Psoas muscle (tissue), 8 donors: ENCODE data around the gene XRRA1. TPM values are rescaled to one million over a fixed set of nuclear protein-coding genes. Genes with fewer than 3 reads are reported as not detected.

Source experiments
- ATAC-seq, 4 donors: fragments of 200-7000 bp; cut with Tn5 transposase; one replicate each; pipeline ENCODE4 v1.9.1; 2020; ENCODE audit warnings: moderate library complexity in 3 of 4, mild to moderate bottlenecking in 2 of 4
- DNase-seq, 2 donors: peaks; one replicate each; pipeline ENCODE4 v3.0.0-alpha.2; 2020
- H3K27ac ChIP-seq: fragments of 200-600 bp; one replicate; pipeline ENCODE4 v1.8.0; 2022
- H3K27me3 ChIP-seq, 3 donors: fragments of 200-600 bp in 1 of 3; one replicate each; pipeline versions ENCODE4 v1.6.1 to v1.8.0; 2013 to 2022; ENCODE audit warnings: low read length in 2 of 3, mild to moderate bottlenecking in 2 of 3, moderate library complexity in 1 of 3; ENCODE audit not compliant: insufficient read depth in 3 of 3
- H3K36me3 ChIP-seq, 2 donors: fragments of 200-600 bp in 1 of 2; one replicate each; pipeline versions ENCODE4 v1.6.1 to v1.8.0; 2013 to 2022; ENCODE audit warnings: low read depth in 1 of 2, mild to moderate bottlenecking in 1 of 2, moderate library complexity in 1 of 2; ENCODE audit not compliant: insufficient read depth in 1 of 2
- H3K4me1 ChIP-seq: fragments of 200-600 bp; one replicate; pipeline ENCODE4 v1.8.0; 2022
- H3K4me3 ChIP-seq: fragments of 200-600 bp; one replicate; pipeline ENCODE4 v1.8.0; 2022; ENCODE audit warnings: mild to moderate bottlenecking
- H3K9me3 ChIP-seq: fragments of 200-600 bp; one replicate; pipeline ENCODE4 v1.8.0; 2022
- CTCF ChIP-seq: fragments of 200-600 bp; IDR thresholded peaks from one replicate; pipeline ENCODE4 v1.8.0; 2022; ENCODE audit warnings: antibody characterized with exemption
- WGBS, 3 donors: extraction: QIAGEN DNeasy Blood & Tissue Kit; methylation state at CpG; one replicate each; pipeline versions ENCODE4 v1.1.6 to v1.1.7; 2013; 5-methylcytosine and 5-hydroxymethylcytosine counted together
- intact Hi-C, 2 donors: fragments of 100-400 bp; cut with DNase I; formaldehyde crosslinking; loops; one replicate each; pipeline versions ENCODE4 v1.11.0 to v1.14.2; 2022
- polyA plus RNA-seq, 3 donors: library from polyadenylated mRNA; stranded (reverse); fragments of 200-250 nt; gene quantifications; one replicate each; pipeline ENCODE4 v1.2.3, GENCODE V29; 2013
- total RNA-seq, 4 donors: library from RNA; stranded (reverse); fragmentation: NEBNext Ultra II Directional in 2 of 4; extraction: Animal tissue kit (Norgen Biotek cat#: 25700) in 2 of 4; gene quantifications; one replicate each; pipeline versions ENCODE4 v1.2.1 to v1.2.4, GENCODE V29; 2021 to 2023
- donor health status: healthy with polysubstance abuse.
- donor health status: DM: no; HTN: no; CAD: no; lungs with moderate emphysema.
- donor health status: Bipolar disorder and iron deficiency.
- donor health status: healthy.
- donor health status: DM: yes; HTN: yes; CAD: no.
- donor health status: DM: no; HTN: no; CAD: no.
- donor health status: DM: no; HTN: no; CAD: no.
- donor health status: DM: yes; HTN: yes; CAD: no.

XRRA1 gene
- total and polyA plus RNA-seq, 7 donors = 3.1 to 15.1 (median 6.9) TPM

- Histone ChIP-seq H3K9me3 (peaks cover 64% of the 10 kb centered on the region), H3K4me3 (no peak overlapping the region), H3K27me3 (no peaks in the 10 kb centered on the region), H3K27ac (no peak overlapping the region), H3K36me3 (peaks cover 25 to 53% of the 10 kb centered on the region in 2 donors), H3K4me1 (no peaks in the 10 kb centered on the region)
- TF ChIP-seq CTCF = no peak
- WGBS, 3 donors = 75 to 100% (median 95%) methylated on average over 2 of the region's 2 CpGs
- ATAC-seq = no peak
- DNase-seq = no peak
- intact Hi-C loops = no loop called here
Measured at GRCh38 chr11:74871037-74871436, 77.9 kb downstream of the XRRA1 start.

DNA sequence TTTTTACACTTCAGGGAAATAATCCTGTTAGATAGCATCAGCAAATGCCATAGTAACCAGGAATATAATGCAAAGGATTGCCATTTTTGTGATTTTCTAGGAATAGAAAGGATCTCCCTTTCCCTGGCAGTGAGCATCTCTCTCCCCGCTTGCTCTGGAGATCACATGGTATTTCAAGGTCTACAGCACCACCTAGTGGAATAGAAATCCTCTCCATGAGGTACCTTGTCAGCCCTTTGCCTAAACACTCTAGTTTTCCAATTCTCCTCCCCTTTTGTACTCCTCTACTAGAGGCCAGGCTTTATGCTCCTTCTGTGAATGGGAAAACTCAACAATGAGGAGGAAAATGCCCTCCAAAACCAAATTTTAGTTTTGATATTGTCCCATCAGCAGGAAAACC, 78.4 kb downstream of the XRRA1 start:
- DNase-seq = no peak
- WGBS, 3 donors = 96 to 100% (median 98%) methylated on average over 1 of the region's 1 CpG
- no peaks in the 10 kb centered on the region for H3K27me3 ChIP-seq
- H3K4me3 ChIP-seq = no peak overlapping the region
- peaks cover 25 to 47% of the 10 kb centered on the region in 2 donors for H3K36me3 ChIP-seq
- TF ChIP-seq CTCF = no peak
- intact Hi-C loops = no loop called here
- ATAC-seq = peak in 1 of 4 donors; percentile 42
- H3K4me1 ChIP-seq = no peaks in the 10 kb centered on the region
- H3K27ac ChIP-seq = no peak overlapping the region
- H3K9me3 ChIP-seq = peaks cover 70% of the 10 kb centered on the region

GRCh38 chr11:74866557-74866956, 82.3 kb downstream of the XRRA1 start:
- Histone ChIP-seq H3K4me1 (no peaks in the 10 kb centered on the region), H3K9me3 (peaks cover 61% of the 10 kb centered on the region), H3K4me3 (no peak overlapping the region), H3K27me3 (no peaks in the 10 kb centered on the region), H3K36me3 (peaks cover 13 to 54% of the 10 kb centered on the region in 2 donors), H3K27ac (no peak overlapping the region)
- intact Hi-C loops = no loop called here
- no peak for DNase-seq
- no peak for ATAC-seq
- TF ChIP-seq CTCF = no peak

- DNase-seq = no peak
- no peak for ATAC-seq
- peaks cover 32% of the 10 kb centered on the region for H3K9me3 ChIP-seq
- no peak for TF ChIP-seq CTCF
- no peak overlapping the region for H3K27ac ChIP-seq
- H3K4me1 ChIP-seq = no peaks in the 10 kb centered on the region
- no peaks in the 10 kb centered on the region for H3K27me3 ChIP-seq
- intact Hi-C loops = no loop called here
- WGBS, 3 donors = 64 to 72% (median 71%) methylated on average over 2 of the region's 2 CpGs
- peaks cover 22 to 57% of the 10 kb centered on the region in 2 donors for H3K36me3 ChIP-seq
- no peak overlapping the region for H3K4me3 ChIP-seq
Measured at GRCh38 chr11:74863410-74863809, 85.5 kb downstream of the XRRA1 start.

DNA sequence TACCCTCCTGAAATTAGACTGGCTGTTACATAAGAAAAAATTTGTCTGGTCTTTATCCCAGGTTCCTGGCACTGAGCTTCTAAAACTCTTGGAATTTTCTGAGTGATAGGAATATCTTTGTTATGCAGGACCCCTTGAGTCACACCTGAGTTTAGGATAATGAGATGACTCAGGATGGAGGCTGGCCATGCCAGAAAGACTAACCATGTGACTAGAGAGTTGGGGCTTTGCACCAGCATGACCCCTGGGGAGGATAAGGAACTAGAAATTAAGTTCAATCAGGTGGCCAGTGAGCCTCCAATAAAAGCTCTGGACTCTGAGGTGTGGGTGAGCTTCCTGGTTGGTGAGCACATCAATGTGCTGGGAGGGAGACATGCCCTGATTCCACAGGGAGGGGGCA, 88.1 kb downstream of the XRRA1 start:
- no peak for ATAC-seq
- Histone ChIP-seq H3K27ac (no peak overlapping the region), H3K27me3 (no peaks in the 10 kb centered on the region), H3K4me1 (no peaks in the 10 kb centered on the region), H3K4me3 (no peak overlapping the region), H3K9me3 (peaks cover 5% of the 10 kb centered on the region), H3K36me3 (peaks cover 27 to 79% of the 10 kb centered on the region in 2 donors)
- no peak for TF ChIP-seq CTCF
- intact Hi-C loops = no loop called here
- no peak for DNase-seq
